PC-3 (cell line): ENCODE results near the gene RALGPS1.

ENCODE experiments used
- CTCF ChIP-seq: fragments of 300-600 bp; sonication (generic); conservative IDR thresholded peaks from 2 replicates; pipeline ENCODE4 v1.5.1; 2017; ENCODE audit warnings: antibody characterized with exemption, low read depth, mild to moderate bottlenecking, low read length
- EZH2 ChIP-seq: fragments of 300-600 bp; sonication (generic); IDR thresholded peaks from one replicate; pipeline ENCODE4 v1.6.1; 2017; ENCODE audit warnings: antibody characterized with exemption, mild to moderate bottlenecking, low read length; ENCODE audit not compliant: unreplicated experiment
- EZH2phosphoT487 ChIP-seq: fragments of 300-600 bp; sonication (generic); IDR thresholded peaks from 2 replicates; pipeline ENCODE4 v1.6.1; 2018; ENCODE audit warnings: mild to moderate bottlenecking, antibody characterized with exemption, low read length, borderline replicate concordance

GRCh38 chr9:127018935-127019334 lies 104.4 kb downstream of the RALGPS1 start:
- TF ChIP-seq CTCF (no peak), EZH2 (no peak), EZH2phosphoT487 (no peak)
